ENCODE measurements around the gene COL27A1. TPM values are rescaled to one million over a fixed set of nuclear protein-coding genes. Genes with fewer than 3 reads are reported as not detected.

The COL27A1 gene
- total RNA-seq, 1 donor from 2014 or later: 8.5 TPM

DNA sequence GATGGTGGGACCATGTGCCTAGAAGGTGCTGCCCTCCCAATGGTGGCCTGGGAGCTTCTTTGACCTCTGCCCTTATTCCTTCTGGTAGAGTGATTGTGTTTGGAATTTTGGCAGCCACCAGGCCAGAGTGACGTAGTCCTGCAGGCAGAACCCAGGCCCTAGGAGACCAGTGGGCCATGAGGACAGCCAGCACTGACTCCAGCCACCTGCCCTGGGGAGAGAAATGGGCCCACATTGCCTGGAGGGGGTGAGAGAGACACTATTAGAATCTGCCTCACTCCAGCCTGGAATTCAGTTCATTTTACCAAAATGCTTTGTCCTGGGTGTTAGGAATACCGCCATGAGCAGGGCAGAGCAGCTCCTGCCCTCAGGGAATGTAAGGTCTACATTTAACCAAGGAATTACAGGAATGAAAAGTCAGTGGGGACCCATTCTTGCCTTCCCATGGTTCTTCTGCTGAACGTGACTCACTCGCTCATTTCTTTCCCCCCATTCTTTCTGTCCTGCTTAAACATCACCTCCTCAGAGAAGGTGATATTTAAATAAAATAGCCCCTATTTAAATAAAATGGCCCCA, 5.5 kb upstream of the COL27A1 start:
- Mint-ChIP-seq H3K9me3 (no peaks in the 10 kb centered on the region), H3K27ac (no peak overlapping the region)

DNA sequence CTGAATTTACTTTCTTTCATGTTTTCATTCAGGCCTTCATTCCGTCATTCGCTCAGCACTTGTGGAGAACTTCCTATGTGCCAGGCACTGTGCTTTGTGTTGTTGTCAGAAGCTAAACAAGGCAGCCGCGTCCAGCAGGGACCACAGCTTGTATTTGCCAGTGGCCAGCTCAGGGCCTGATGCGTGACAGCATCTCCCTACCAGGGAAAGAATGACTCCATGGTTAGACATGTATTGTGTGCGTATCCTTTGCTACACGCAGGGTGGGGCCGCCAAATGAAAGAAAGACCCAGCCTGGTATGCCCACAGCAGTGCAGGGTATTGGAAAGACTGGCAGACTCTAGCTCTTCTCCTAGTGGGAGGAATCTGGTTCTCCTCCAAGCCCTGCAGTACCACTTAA, 4.7 kb upstream of the COL27A1 start:
- no peak for DNase-seq
- Mint-ChIP-seq H3K36me3 (ENCODE audit: low read depth) (no peaks in the 10 kb centered on the region), H3K9me3 (no peaks in the 10 kb centered on the region), H3K4me1 (peaks cover 8% of the 10 kb centered on the region), H3K4me3 (no peak overlapping the region), H3K27ac (no peak overlapping the region), H3K27me3 (peaks cover 28% of the 10 kb centered on the region)
- intact Hi-C loops (cut with micrococcal nuclease): loop anchor here (10.0 kb wide), 1 partner anchor 234 kb away; the partner anchor contains the start of gene AKNA

More for the DNA sequence above, 5.5 kb upstream of the COL27A1 start:
- no peak overlapping the region for H3K4me3 Mint-ChIP-seq
- peaks cover 24% of the 10 kb centered on the region for H3K27me3 Mint-ChIP-seq
- no peaks in the 10 kb centered on the region for H3K36me3 Mint-ChIP-seq (ENCODE audit: low read depth)
- H3K4me1 Mint-ChIP-seq: peaks cover 7% of the 10 kb centered on the region
- DNase-seq: no peak
- intact Hi-C loops (cut with micrococcal nuclease): loop anchor here (10.0 kb wide), 1 partner anchor 235 kb away; the partner anchor contains the start of gene AKNA

DNA sequence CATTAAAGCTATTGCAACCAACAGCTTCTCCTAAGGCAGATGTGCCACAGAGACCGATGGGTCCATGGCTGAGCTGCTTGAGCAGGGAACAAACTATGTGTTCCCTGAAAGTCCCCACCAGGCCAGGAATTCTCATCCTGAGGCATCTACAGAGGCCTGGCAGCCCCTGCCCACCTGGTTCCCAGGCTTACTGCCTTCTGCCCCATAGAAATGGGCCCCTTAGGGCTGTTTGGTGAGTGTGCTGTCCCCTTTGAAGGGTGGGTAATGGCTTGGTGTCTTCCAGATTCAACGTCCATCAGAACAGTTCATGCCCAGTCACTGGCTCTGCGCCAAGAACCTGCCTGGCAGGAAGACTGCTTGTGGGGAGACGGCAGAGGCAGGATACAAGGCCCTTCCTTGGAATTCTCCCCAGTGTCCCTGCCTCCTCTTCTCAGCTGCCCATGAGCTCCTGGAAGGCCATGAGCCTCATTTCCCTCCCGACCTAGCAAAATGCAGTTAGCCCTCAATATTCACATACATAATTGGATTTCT, 3.8 kb upstream of the COL27A1 start:
- no peaks in the 10 kb centered on the region for H3K9me3 Mint-ChIP-seq
- no peak overlapping the region for H3K27ac Mint-ChIP-seq
- no peak overlapping the region for H3K4me3 Mint-ChIP-seq
- H3K36me3 Mint-ChIP-seq (ENCODE audit: low read depth): peaks cover 1% of the 10 kb centered on the region
- H3K27me3 Mint-ChIP-seq: peaks cover 32% of the 10 kb centered on the region
- DNase-seq: no peak
- H3K4me1 Mint-ChIP-seq: peaks cover 11% of the 10 kb centered on the region
- intact Hi-C loops (cut with micrococcal nuclease): loop anchor here (10.0 kb wide), 1 partner anchor 233 kb away; the partner anchor contains the start of gene AKNA

DNA sequence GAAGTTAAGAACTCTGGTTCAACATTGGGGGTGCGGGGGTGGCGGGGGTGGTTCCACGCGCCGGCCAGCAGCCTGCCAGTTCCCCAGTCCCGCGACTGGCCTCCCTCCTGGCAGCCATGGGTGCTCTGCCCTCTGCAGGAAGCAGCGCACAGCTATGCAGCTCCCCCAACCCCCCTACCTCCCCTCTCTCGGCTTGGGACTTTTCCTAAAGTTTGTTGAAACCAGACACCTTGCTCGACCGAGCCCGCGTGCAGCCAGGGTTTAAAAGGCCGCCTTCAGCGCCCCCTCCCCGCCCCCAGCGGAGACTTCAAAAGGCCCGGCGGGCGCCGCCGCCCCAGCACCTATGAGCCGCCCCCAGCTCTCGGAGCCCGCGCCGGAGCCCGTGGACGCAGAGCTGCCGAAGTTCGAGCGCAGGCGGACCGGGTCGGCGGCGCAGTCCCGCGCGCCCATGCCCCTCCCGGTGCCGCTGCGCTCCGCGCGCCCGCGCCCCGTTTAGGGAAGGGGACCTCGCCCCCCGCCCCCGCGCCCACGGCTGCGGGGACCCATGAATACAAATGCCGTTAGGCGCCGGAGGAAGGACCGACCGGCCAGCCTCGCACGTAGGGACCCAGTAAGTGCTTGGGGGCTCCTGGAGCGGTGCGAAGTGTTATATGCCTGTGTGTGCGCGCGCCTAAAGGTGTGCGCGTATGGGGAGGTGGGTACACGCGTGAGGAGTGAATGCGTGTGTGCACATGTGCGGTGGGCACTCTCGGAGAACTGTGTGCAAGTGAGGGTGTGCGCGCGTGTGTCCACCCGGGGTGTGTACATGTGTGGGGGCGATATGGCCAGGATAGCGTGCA, 1.4 kb upstream of the COL27A1 start:
- intact Hi-C loops (cut with micrococcal nuclease): loop anchor here (10.0 kb wide), 1 partner anchor 231 kb away; the partner anchor contains the start of gene AKNA

DNA sequence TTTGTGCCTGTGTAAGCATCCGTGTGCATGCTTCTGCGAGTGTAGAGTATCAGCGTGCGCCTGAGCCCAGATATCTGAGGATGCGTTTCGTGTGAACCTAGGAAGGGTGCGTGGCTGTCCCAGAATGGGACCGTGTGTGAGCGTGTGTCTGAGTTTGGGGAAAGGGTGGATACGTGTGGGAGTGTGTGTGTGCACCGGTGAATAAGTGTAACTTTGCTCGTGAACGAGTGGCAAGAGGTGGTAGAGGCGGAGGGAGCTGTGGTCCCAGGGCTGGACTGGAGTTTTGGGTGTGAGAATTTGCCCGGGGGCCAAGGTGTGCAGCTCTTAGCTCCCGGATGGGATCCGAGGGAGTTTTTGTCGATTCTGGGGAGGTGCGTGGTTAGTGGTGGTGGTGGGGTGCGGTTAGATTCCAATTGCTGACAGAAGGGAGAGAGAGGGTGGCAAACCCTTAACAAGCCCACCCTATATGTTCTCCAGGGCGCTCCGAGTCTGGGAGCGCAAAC, 686 bp upstream of the COL27A1 start:
- no peak for DNase-seq
- Mint-ChIP-seq H3K4me3 (peak overlapping the region; percentile 63), H3K27ac (no peak overlapping the region), H3K27me3 (peaks cover 41% of the 10 kb centered on the region), H3K36me3 (ENCODE audit: low read depth) (peaks cover 1% of the 10 kb centered on the region), H3K9me3 (no peaks in the 10 kb centered on the region), H3K4me1 (peaks cover 14% of the 10 kb centered on the region)
- intact Hi-C loops (cut with micrococcal nuclease): loop anchor here (1.0 to 10.0 kb wide), 4 partner anchors 47 to 230 kb away; partner anchors contain the start of gene AKNA

More for the DNA sequence above, 1.4 kb upstream of the COL27A1 start:
- Mint-ChIP-seq H3K4me3 (peak overlapping the region; percentile 63), H3K27ac (no peak overlapping the region), H3K4me1 (peaks cover 14% of the 10 kb centered on the region), H3K36me3 (ENCODE audit: low read depth) (peaks cover 1% of the 10 kb centered on the region), H3K9me3 (no peaks in the 10 kb centered on the region), H3K27me3 (peaks cover 41% of the 10 kb centered on the region)
- no peak for DNase-seq

DNA sequence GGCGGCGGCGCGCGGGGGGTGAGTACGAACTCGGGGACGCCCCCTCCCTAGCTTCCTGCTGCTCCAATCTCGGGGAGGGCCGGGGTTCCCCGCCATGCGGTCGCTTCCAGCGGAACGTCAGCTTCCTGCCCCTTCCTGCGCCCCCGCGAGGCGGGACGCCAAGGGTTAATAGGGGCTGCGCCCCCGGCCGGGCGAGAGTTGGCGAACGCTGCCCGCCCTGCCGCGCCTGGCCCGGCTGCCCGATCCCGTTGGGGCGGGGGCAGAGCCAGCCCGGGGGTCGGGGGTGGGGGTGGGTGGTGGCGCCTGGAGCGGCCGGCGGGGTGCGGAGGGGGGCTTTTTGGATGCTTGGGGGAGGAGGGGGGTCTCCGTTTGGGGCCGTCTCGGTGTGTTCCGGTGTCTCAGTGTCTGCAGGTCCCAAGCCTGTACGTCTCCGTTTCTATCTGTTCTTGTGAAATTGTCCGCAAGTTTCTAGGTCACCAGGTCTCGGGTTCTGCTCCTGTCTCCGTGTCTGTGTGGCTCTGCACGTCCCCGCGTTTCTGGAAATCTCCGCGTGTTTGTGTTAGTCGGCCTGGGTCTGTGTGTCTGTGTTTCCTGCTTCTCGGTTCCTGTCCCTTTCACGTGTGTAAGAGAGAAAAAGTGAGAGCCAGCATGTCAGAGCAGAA, 789 bp downstream of the COL27A1 start:
- Mint-ChIP-seq H3K36me3 (ENCODE audit: low read depth) (peaks cover 1% of the 10 kb centered on the region), H3K27me3 (peaks cover 43% of the 10 kb centered on the region), H3K4me1 (peaks cover 16% of the 10 kb centered on the region), H3K9me3 (no peaks in the 10 kb centered on the region), H3K4me3 (peak overlapping the region; percentile 98), H3K27ac (peak overlapping the region; percentile 92)
- intact Hi-C loops (cut with micrococcal nuclease): loop anchor here (1.0 to 10.0 kb wide), 4 partner anchors 49 to 229 kb away; partner anchors contain the start of gene AKNA
- peak; percentile 72 for DNase-seq

DNA sequence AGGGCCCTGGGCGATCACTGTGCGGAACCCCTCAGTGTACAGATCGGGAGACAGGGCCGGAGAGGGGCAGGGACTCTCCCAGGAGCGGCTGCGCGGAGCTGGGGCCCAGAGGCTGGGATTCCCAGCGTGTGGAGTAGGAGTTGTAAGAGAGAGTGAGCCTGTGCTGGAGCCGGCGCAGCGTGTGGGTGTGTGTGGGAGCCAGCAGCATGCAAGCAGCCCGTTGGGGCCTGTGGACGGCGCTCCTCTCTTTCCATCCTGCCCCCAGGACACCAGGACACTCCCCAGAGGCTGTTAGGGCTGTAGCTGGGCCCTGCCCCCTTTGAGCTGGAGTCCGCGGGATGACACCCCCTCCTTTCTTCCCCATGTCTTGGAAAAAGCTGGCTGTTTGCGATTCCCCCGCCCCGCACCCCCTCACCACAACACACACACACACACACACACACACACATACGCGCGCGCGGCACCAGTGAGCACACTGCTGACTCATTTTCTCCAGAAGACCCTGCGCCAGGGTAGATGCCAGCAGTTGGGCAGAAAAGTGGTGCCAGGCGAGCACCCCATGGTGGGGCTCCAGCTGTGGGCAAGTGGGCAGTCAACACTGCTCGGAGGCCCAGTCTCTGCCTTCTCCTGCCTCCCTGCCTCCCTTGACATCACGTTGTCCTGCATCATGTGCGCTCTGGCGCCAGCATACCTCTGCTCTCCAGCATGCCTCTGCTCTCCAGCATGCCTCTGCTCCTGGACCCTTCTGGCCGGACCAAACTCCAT, 1.5 kb downstream of the COL27A1 start:
- peaks cover 1% of the 10 kb centered on the region for H3K36me3 Mint-ChIP-seq (ENCODE audit: low read depth)
- no peaks in the 10 kb centered on the region for H3K9me3 Mint-ChIP-seq
- H3K4me1 Mint-ChIP-seq: peaks cover 16% of the 10 kb centered on the region
- H3K4me3 Mint-ChIP-seq: peak overlapping the region; percentile 98
- H3K27ac Mint-ChIP-seq: peak overlapping the region; percentile 92
- DNase-seq: peak; percentile 72
- H3K27me3 Mint-ChIP-seq: peaks cover 38% of the 10 kb centered on the region
- intact Hi-C loops (cut with micrococcal nuclease): loop anchor here (5.0 to 10.0 kb wide), 2 partner anchors 50 to 228 kb away; partner anchors contain the start of gene AKNA

DNA sequence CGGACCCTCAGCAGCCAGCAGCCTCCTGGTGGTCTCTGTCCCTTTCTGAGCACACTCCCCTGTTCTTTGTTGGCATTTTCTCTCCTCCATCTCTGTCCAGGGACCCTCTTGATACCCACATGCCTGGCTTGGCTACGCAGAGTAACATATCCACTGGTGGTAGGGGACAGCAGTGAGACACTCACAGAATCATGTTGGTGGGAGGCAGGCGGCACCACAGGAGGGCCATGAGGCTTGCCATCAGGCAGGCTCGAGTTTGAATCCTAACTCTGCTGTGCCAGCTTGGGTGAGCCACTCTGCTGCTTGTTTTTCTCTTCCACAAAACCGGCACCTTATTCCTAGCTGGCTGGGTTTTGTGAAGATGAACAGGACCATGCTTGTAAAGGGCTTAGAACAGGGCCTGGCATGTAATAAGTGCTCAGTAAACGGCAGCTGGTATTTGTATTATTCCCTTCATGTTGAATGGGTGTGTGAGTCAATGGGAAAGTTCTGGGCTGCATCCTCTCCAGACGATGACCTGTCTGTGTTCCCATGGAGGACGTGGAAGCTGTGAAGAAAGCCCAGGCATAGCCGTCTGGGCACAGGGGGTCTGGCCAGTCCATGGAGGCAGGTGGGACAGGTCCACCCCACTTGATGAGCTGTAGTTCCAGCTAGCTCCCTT, 2.3 kb downstream of the COL27A1 start:
- intact Hi-C loops (cut with micrococcal nuclease): loop anchor here (5.0 to 10.0 kb wide), 2 partner anchors 50 to 227 kb away; partner anchors contain the start of gene AKNA
- Mint-ChIP-seq H3K9me3 (no peaks in the 10 kb centered on the region), H3K4me1 (peaks cover 16% of the 10 kb centered on the region), H3K27ac (peak overlapping the region; percentile 5), H3K27me3 (peaks cover 31% of the 10 kb centered on the region), H3K4me3 (peak overlapping the region; percentile 98), H3K36me3 (ENCODE audit: low read depth) (peaks cover 1% of the 10 kb centered on the region)
- no peak for DNase-seq

DNA sequence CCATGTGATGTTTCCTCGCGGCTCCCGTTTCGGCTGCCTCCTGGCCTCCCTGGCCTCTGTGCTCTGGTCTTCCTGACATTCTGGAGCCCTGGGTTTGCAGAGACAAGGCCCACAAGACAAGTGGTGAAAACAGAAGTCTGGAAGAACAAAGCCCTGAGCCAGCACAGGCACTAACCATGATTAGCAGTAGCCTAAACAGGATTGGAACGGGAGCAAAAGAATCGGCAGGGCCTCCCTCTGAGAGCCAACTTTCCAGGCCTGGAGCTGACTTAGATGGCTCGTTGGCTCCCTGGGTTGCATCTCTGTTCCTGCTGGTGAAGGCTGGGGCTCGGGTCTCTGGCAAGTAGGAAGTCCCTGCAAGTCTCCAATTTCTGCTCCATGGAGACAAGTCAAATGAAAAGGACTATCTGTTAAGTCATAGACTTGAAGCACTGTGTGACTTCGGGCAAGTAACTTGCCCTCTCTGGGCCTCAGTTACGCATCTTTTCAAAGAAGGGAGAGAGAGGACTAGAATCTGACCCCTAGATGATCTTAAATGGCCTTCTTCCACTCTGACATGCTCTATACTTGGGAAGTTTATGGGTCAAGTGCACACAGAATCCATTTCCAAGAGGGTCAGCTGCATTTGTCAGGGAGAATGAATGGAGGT, 3.3 kb downstream of the COL27A1 start:
- no peaks in the 10 kb centered on the region for H3K9me3 Mint-ChIP-seq
- DNase-seq: no peak
- H3K27me3 Mint-ChIP-seq: peaks cover 26% of the 10 kb centered on the region
- H3K4me3 Mint-ChIP-seq: no peak overlapping the region
- intact Hi-C loops (cut with micrococcal nuclease): loop anchor here (5.0 to 10.0 kb wide), 2 partner anchors 51 to 226 kb away; partner anchors contain the start of gene AKNA
- peaks cover 16% of the 10 kb centered on the region for H3K4me1 Mint-ChIP-seq
- no peak overlapping the region for H3K27ac Mint-ChIP-seq
- H3K36me3 Mint-ChIP-seq (ENCODE audit: low read depth): peaks cover 1% of the 10 kb centered on the region

DNA sequence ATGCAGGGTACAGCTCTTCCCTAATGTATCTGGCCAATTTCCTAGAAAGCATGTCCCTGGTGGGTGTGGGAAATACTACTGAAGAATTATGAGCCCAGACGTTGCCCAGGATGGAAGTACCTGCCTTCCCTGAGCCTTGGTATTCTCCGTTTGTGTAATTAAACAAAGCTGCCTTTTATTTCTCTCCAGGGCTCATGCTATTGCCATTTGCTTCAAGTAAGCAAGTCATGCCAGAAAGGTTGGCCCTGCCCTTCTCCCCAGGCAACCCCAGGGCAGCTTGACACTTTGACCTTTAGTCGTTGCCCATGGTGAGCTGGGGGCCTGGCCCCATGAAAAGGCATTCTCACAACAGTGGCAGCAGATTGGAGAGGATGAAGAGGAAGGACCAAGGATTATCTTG, 4.4 kb downstream of the COL27A1 start:
- peaks cover 20% of the 10 kb centered on the region for H3K27me3 Mint-ChIP-seq
- no peak overlapping the region for H3K27ac Mint-ChIP-seq
- no peaks in the 10 kb centered on the region for H3K9me3 Mint-ChIP-seq
- no peak overlapping the region for H3K4me3 Mint-ChIP-seq
- peaks cover 11% of the 10 kb centered on the region for H3K4me1 Mint-ChIP-seq
- peaks cover 1% of the 10 kb centered on the region for H3K36me3 Mint-ChIP-seq (ENCODE audit: low read depth)
- DNase-seq: no peak
- intact Hi-C loops (cut with micrococcal nuclease): loop anchor here (5.0 to 10.0 kb wide), 2 partner anchors 52 to 225 kb away; partner anchors contain the start of gene AKNA

DNA sequence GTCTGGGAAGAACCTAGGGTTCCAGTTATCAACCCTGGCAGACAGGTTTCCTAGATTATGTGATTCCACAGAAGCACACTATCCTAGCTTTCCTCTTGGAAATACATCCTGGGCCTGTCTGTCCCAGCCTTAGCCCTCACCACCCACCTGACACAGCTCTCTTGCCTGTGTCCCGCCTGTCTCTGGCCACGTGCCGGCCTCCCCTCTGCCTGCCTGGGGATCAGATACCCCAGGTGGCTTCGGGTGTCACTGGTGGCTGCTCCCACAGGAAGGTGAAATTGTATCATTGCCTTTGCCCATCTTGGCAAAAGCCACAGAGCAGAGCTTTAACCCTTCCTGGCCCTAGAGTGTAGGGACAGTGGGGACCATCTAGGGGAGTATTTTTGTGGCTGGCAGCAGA, 6.2 kb downstream of the COL27A1 start:
- H3K4me1 Mint-ChIP-seq: peaks cover 4% of the 10 kb centered on the region
- H3K4me3 Mint-ChIP-seq: no peak overlapping the region
- intact Hi-C loops (cut with micrococcal nuclease): no loop called here
- DNase-seq: no peak
- H3K27ac Mint-ChIP-seq: no peak overlapping the region
- peaks cover 10% of the 10 kb centered on the region for H3K27me3 Mint-ChIP-seq
- no peaks in the 10 kb centered on the region for H3K36me3 Mint-ChIP-seq (ENCODE audit: low read depth)
- H3K9me3 Mint-ChIP-seq: no peaks in the 10 kb centered on the region

DNA sequence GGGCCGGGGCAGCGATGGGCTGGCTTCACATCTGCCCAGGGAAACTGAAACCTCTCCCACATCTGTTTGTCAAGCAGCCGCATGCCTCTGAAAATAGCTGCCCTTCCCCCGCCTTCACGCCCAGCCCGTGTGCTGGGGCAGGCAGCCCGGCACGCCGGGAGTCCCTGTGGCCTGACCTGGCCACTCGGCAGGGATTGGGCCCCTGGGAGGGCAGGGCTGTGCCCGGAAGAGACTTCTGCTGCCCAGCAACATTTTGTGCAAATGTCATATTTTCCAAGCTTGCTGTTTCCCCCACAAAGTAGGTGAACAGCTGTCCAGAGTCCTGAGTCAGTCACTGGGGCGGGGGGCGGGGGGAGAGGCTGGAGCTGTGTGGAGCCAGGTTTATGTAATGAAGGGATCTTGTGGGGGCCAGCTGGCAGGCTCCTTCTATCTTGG, 8.2 kb downstream of the COL27A1 start:
- Mint-ChIP-seq H3K27ac (no peak overlapping the region), H3K4me1 (peaks cover 2% of the 10 kb centered on the region), H3K27me3 (peaks cover 2% of the 10 kb centered on the region)

More for the DNA sequence above, 8.2 kb downstream of the COL27A1 start:
- H3K4me3 Mint-ChIP-seq: no peak overlapping the region
- intact Hi-C loops (cut with micrococcal nuclease): no loop called here
- DNase-seq: no peak
- no peaks in the 10 kb centered on the region for H3K9me3 Mint-ChIP-seq
- no peaks in the 10 kb centered on the region for H3K36me3 Mint-ChIP-seq (ENCODE audit: low read depth)
